GM19023 (cell line): ENCODE results near the gene IL27RA.
A peak's percentile ranks its signal among the peaks of the same experiment; 100 is the strongest.

Experiments used
- ATAC-seq: cut with Tn5 transposase; IDR thresholded peaks from one replicate; pipeline ENCODE4 v1.9.1; 2021; ENCODE audit warnings: mild to moderate bottlenecking, moderate library complexity; ENCODE audit not compliant: unreplicated experiment

Gene IL27RA

GRCh38 chr19:14082675-14082960 lies 51.1 kb downstream of the IL27RA start:
- ATAC-seq, result no peak

GRCh38 chr19:14085309-14085995 lies 53.9 kb downstream of the IL27RA start, which contains the start of gene C19orf67:
TSS of gene C19orf67 (minus strand) at chr19:14085783. CDS start at chr19:14085627, 156 bp downstream.
- ATAC-seq, result no peak

- no peak for ATAC-seq
These were observed 54.5 kb downstream of the IL27RA start for GRCh38 chr19:14086098-14086497.

- ATAC-seq, result no peak
These were observed 57.3 kb downstream of the IL27RA start for GRCh38 chr19:14088634-14089411.

- ATAC-seq, result no peak
These were observed 57.8 kb downstream of the IL27RA start for GRCh38 chr19:14089412-14089661.

GRCh38 chr19:14089662-14090508 lies 58.3 kb downstream of the IL27RA start:
- ATAC-seq, result no peak

GRCh38 chr19:14090509-14091080 lies 59.0 kb downstream of the IL27RA start, which contains the start of gene SAMD1:
TSS of gene SAMD1 (minus strand) at chr19:14090751.
- ATAC-seq, result peak; percentile 38

GRCh38 chr19:14091081-14091812 lies 59.7 kb downstream of the IL27RA start:
- peak; percentile 60 for ATAC-seq

- ATAC-seq, result peak; percentile 4
These were observed 60.4 kb downstream of the IL27RA start for GRCh38 chr19:14091813-14092462.

GRCh38 chr19:14093117-14093823 lies 61.7 kb downstream of the IL27RA start:
- ATAC-seq, result no peak

GRCh38 chr19:14094854-14095253 lies 63.3 kb downstream of the IL27RA start:
- ATAC-seq, result no peak

- no peak for ATAC-seq
These were observed 64.9 kb downstream of the IL27RA start for GRCh38 chr19:14096272-14096992.

GRCh38 chr19:14097532-14098151 lies 66.1 kb downstream of the IL27RA start:
- no peak for ATAC-seq

- no peak for ATAC-seq
These were observed 69.5 kb downstream of the IL27RA start for GRCh38 chr19:14101003-14101545.

- ATAC-seq, result no peak
These were observed 70.6 kb downstream of the IL27RA start for GRCh38 chr19:14102102-14102696.

GRCh38 chr19:14102756-14103155 lies 71.2 kb downstream of the IL27RA start:
- no peak for ATAC-seq
